Activated CD8-positive, alpha-beta memory T cell treated with anti-CD3 and anti-CD28 coated beads, Interleukin-2, amount 50 U/mL, for 24 hours (primary cell): ENCODE data around the gene ECI1.
"Not testable (repeated sequence)": the region's sequence is repeated elsewhere in the genome, so short reads cannot be mapped to it uniquely, and the experiment has no call there.

Source experiments
- DNase-seq: peaks from one replicate; pipeline ENCODE4 v3.0.0-alpha.2; 2020; ENCODE audit errors: extremely low read depth

Gene ECI1

DNA sequence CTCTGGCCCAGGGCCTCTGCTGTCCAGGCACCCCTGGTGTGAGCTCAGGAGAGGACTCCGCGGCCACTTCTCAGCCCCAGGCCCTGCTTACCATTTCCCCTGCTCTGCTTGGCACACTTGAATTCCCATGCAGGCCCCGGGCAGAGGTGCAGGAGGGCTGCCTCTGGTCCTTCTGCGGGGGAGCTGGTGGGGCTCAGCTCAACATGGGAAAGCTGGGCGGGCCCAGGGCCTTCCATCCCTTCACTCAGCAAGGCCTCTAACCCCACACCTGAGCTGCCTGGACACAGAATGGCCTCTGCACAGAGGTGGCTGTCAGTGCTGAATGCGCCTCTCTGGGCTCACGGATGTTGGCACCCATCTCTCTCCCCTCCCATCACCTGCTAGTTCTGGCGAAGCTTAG lies 29.1 kb upstream of the ECI1 start:
- no peak for DNase-seq

GRCh38 chr16:2278956-2279800 lies 27.8 kb upstream of the ECI1 start:
- DNase-seq, result no peak

DNA sequence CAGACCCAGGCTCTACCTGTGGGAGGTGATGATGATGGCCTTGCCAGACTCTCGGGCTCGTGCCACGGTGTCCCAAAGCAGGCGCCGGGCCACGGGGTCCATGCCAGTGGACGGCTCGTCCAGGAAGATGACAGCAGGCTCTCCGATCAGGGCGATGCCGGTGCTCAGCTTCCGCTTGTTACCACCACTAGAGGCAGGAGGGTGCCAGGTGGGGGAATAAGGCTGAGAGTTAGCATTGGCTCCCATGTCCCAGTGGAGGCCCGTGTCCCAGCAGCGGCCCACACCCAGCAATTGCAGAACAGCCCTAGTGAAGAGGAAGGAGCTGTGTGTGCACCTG lies 26.9 kb upstream of the ECI1 start:
- no peak for DNase-seq

DNA sequence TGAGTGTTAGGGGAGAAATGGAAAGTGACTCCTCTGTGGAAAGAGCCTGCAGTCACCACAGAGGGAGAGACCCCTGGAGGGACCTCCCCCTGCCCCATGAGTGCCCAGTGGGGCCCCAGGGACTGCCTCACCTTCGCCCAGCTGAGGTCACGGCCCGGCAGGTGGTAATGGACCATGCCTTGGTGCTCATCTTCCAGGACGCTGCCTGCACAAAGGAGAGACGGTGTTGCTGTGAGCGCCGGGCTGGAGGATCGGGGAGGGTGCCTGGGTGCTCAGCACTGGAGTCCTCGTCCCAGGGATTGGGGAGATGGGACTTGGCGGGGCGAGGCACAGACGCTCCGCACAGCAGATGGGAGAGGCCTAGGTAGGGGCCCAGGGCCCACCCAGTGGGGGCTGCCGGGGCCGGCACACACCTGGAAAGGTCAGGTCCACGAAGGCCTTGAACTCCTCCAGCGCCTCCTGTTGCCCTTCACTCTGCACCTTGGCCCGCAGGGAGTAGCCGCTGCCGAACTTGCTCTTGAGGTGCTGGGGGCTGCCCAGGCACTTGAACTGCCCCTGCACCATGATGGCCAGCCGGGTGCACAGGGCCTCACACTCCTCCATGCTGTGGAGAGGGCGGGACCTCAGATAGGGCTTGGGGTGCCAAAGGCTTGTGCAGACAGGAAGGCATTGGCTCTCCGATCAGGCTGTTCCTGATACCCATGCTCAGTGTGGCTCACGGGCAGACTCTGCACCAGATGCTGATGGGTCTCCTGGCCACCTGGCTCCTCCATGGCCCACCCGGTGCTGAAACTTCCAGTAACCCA lies 26.3 kb upstream of the ECI1 start:
- DNase-seq, result no peak

GRCh38 chr16:2276368-2277195 lies 25.2 kb upstream of the ECI1 start:
- no peak for DNase-seq

GRCh38 chr16:2275476-2276367 lies 24.3 kb upstream of the ECI1 start:
- DNase-seq, result no peak

DNA sequence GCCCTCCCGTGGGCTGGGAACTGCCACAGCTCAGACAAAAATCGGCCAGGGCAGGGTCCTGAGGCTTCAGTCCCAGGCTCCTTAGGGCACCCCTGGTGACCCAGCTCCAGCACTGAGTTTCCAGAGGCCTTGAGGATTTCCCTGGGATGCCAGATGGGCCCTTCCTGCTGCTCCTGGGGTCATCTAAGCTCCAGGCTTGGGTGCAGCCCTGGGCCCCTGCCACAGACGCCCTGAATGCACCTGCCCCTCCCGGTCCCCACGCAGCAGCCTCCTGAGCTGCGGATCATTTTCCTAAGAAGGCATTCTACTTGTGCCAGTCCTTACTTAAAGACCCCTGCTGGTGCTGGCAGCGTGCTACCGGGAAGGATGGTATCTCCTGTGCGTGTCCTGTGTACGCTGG lies 22.5 kb upstream of the ECI1 start:
- DNase-seq, result no peak

DNA sequence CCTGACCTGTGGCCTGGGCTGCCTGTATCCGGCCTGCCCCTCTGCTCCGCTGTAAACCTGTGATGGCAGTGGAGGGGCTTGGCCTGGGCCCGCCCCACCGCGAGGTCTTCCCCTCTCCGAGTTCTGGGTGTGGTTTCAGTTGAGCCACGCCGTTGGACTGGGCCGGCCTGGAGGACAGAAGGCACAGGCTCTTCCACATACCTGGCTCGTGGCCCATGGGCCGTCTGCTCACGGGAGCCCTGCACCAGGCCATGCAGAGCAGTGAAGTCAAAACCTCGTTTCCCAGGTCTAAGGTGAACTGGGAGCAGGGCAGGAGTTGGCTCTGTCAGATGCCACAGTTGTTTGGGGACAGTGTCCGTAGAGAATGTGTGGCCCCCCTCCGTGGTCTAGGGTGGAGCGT lies 22.1 kb upstream of the ECI1 start:
- DNase-seq, result no peak

DNA sequence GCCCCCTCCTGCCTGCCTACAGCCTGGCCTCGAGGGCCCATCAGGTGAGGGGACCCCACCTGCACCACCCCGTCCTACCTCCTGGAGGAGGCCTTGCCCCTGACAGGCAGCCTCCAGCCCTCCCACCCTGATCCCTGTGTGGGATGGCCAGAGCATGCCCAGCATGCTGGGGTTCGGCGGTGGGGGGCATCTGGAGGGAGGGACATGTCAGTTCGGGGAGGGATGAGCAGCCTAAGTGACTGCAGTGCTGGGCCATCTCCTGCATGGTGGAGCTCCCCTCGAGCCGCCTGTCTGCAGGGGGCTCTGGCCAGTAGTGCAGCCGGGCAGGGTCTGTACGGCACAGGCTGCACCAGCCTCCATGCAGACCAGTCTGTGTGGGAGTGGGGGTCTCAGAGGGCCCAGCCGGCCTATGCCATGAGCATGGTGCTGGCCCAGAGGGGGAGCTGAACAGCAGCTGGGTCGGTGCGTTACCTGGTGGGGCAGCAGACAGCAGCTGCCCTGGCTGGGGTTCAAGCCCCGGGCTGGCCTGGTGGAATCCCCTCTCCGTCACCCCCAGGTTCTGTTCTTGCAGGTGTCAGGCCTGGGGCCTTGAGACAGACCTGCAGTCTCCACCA lies 20.6 kb upstream of the ECI1 start:
- no peak for DNase-seq

- no peak for DNase-seq
Observed at GRCh38 chr16:2270588-2271470, 19.4 kb upstream of the ECI1 start.

DNA sequence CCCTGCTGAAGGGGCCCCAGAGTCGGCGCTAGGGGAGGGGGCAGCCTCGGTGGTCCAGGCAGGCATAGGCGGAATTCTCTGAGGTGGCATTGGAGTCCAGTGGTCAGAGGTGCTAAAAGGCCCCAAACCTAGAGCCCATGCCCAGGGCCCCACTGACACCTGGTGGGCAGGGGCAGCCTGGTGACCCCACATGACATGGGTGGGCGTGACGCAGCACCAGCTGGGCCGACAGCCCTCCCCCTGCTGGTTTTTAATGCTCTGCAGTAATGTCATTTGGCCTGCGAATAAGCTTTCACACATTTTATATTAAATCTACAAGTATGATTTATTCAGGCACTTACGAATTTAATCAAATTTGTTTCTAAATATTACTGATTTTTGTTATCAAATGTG lies 18.7 kb upstream of the ECI1 start:
- DNase-seq, result no peak

GRCh38 chr16:2267913-2268666 lies 16.7 kb upstream of the ECI1 start, which contains the start of gene RNPS1:
RNPS1 (minus strand) TSS chr16:2268126; CDS start chr16:2264643, 3,483 bp downstream.
- peak; percentile 81 for DNase-seq

DNA sequence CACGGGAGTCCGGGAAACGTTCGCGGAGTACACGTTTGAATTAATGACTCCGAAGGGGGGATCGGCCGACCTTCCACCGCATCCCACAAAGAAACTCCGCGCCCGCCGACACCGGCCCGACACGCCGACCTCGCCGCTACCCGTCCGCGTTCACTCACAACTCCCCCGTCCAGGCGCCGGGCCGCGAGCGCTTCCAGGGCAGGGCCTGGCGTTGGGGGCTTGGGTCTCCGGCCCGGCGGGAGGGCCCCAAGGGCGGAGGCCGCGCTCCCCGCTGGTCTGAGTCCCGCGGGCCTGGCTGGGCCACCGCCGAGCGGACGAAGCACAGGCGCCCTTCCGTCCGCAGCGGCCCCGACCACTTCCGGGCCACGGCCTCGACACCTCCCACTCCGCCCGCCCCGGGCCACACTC lies 16.1 kb upstream of the ECI1 start:
- not testable (repeated sequence) for DNase-seq

- DNase-seq, result not testable (repeated sequence)
Observed at GRCh38 chr16:2266887-2267286, 15.5 kb upstream of the ECI1 start.

GRCh38 chr16:2263026-2263425 lies 11.6 kb upstream of the ECI1 start:
- DNase-seq, result not testable (repeated sequence)

GRCh38 chr16:2260250-2260649 lies 8.9 kb upstream of the ECI1 start:
- no peak for DNase-seq

- DNase-seq, result not testable (repeated sequence)
Observed at GRCh38 chr16:2258530-2258929, 7.1 kb upstream of the ECI1 start.

DNA sequence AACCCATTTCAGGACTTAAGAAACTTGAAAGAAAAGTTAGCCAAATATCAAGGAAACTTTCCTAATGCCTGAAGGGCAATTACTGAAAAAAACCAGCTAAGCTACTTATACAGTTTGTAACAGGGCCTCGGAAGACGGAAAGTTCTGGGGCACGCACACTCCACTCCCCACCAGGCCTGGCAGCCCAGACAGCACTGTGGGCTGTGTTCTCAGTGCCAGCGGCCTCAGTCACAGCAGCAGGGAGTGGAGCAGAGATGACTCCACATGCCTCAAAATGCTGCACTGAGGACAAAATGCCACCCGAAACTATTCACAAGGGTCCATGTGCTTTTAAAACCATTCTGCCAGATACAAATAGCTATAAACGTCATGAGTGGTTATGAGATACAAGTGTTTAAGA lies 6.3 kb upstream of the ECI1 start:
- no peak for DNase-seq
